HepG2 (cell line): ENCODE data around the gene TRMU. TPM values are rescaled to one million over a fixed set of nuclear protein-coding genes. Genes with fewer than 3 reads are reported as not detected.

Experiments used
- ATAC-seq: fragments of 200-7000 bp; cut with Tn5 transposase; 3 replicates; pipeline ENCODE4 v1.9.1; 2020; ENCODE audit warnings: mild to moderate bottlenecking, moderate library complexity
- BruUV-seq: library from RNA; stranded (reverse); fragments of 400-500 nt; replicated peaks from 2 replicates; lab custom pipeline; 2021; lab: Mats Ljungman, UMichigan
- CTCF ChIA-PET: fragments of 300-600 bp; formaldehyde crosslinking; extraction: SDS; loops from one replicate; lab custom pipeline; 2021; ENCODE audit warnings: low total read pairs, inconsistent platforms, low intra/inter-chr PET ratio; lab: Yijun Ruan, JAX
- POLR2A ChIA-PET: fragments of 350-600 bp; sonication (Branson Sonifier 250); formaldehyde crosslinking; loops from one replicate; lab custom pipeline; 2020; ENCODE audit warnings: antibody characterized with exemption, inconsistent platforms; lab: Yijun Ruan, JAX
- DNase-seq: peaks from one replicate; pipeline ENCODE4 v3.0.0-alpha.2; 2015; ENCODE audit warnings: low spot score
- FAIRE-seq: peaks from 3 replicates; lab custom pipeline; 2011; peaks lifted over from hg19 to GRCh38; lab: Jason Lieb, UNC
- H2AFZ ChIP-seq: one replicate; pipeline ENCODE4 v1.6.1; 2011; ENCODE audit warnings: low read length, inconsistent platforms
- H3K27ac ChIP-seq: fragments of 300-600 bp; 3 replicates; pipeline ENCODE4 v1.8.0; 2011; ENCODE audit warnings: mixed run types, mild to moderate bottlenecking, mixed read lengths, low read length, inconsistent platforms; ENCODE audit not compliant: insufficient read depth; ENCODE audit errors: extremely low read length
- H3K27me3 ChIP-seq, 2 experiments: fragments of 200-600 bp in 1 of 2; 2 replicates in 1 of 2; 3 replicates in 1 of 2; pipeline versions ENCODE4 v1.6.0 to v1.8.0; 2011; ENCODE audit warnings: low read length in 2 of 2, mild to moderate bottlenecking in 2 of 2, moderate library complexity in 2 of 2, inconsistent platforms in 1 of 2; ENCODE audit not compliant: insufficient read depth in 2 of 2, control insufficient read depth in 1 of 2
- H3K36me3 ChIP-seq, 2 experiments: fragments of 200-600 bp in 1 of 2; replicated peaks in 1 of 2; 2 replicates in 1 of 2; 3 replicates in 1 of 2; pipeline versions ENCODE4 v1.5.1 to v1.8.0; 2011; ENCODE audit warnings: low read length in 2 of 2, inconsistent platforms in 1 of 2; ENCODE audit not compliant: insufficient read depth in 2 of 2, control insufficient read depth in 1 of 2
- H3K4me1 ChIP-seq: 2 replicates; pipeline ENCODE4 v1.5.1; 2012; ENCODE audit warnings: low read length, inconsistent platforms; ENCODE audit not compliant: insufficient read depth
- H3K4me2 ChIP-seq: 2 replicates; pipeline ENCODE4 v1.6.0; 2011; ENCODE audit warnings: low read depth, low read length, inconsistent platforms
- H3K4me3 ChIP-seq, 3 experiments: fragments of 200-600 bp in 1 of 3; sonication (generic), shearing (Covaris generic) in 1 of 3; replicated peaks in 1 of 3; 2 replicates each; pipeline ENCODE4 v1.5.1; 2011 to 2016; ENCODE audit warnings: low read length in 3 of 3, inconsistent platforms in 2 of 3, low read depth in 2 of 3, mild to moderate bottlenecking in 2 of 3, control low read depth in 1 of 3, mixed read lengths in 1 of 3; ENCODE audit not compliant: insufficient read depth in 1 of 3
- H3K79me2 ChIP-seq: one replicate; pipeline ENCODE4 v1.6.1; 2011; ENCODE audit warnings: low read length, inconsistent platforms; ENCODE audit not compliant: insufficient read depth
- H3K9ac ChIP-seq: 2 replicates; pipeline ENCODE4 v1.6.0; 2011; ENCODE audit warnings: mild to moderate bottlenecking, low read depth, low read length, inconsistent platforms; ENCODE audit not compliant: insufficient read depth
- H3K9me3 ChIP-seq: 2 replicates; pipeline ENCODE4 v1.5.1; 2012; ENCODE audit warnings: mild to moderate bottlenecking, low read length
- H4K20me1 ChIP-seq: 2 replicates; pipeline ENCODE4 v1.6.0; 2011; ENCODE audit warnings: inconsistent platforms, mild to moderate bottlenecking, low read length, moderate library complexity; ENCODE audit not compliant: insufficient read depth
- AGO1 ChIP-seq: fragments of 200-400 bp; formaldehyde crosslinking; IDR thresholded peaks from 2 replicates; pipeline ENCODE4 v1.6.1; 2017; ENCODE audit warnings: mild to moderate bottlenecking, low read depth, low read length, moderate library complexity; ENCODE audit not compliant: poor library complexity, severe bottlenecking
- AGO2 ChIP-seq: fragments of 200-400 bp; formaldehyde crosslinking; optimal IDR thresholded peaks from 2 replicates; pipeline ENCODE3; 2017; ENCODE audit warnings: mild to moderate bottlenecking, low read depth, low read length, moderate library complexity
- RBFOX2 ChIP-seq: fragments of 200-400 bp; formaldehyde crosslinking; IDR thresholded peaks from 2 replicates; pipeline ENCODE4 v1.6.1; 2017; ENCODE audit warnings: low read depth, mild to moderate bottlenecking, low read length
- TCF7 ChIP-seq: sonication (generic); IDR thresholded peaks from 2 replicates; pipeline ENCODE4 v1.6.1; 2016; ENCODE audit warnings: antibody characterized with exemption, low read depth
- ZNF282 ChIP-seq: fragments of 450-650 bp; IDR thresholded peaks from 2 replicates; pipeline ENCODE4 v1.6.1; 2018; ENCODE audit not compliant: partially characterized antibody
- ZNF792 ChIP-seq: IDR thresholded peaks from 2 replicates; pipeline ENCODE4 v1.6.1; 2016
- WGBS: methylation state at CpG from one replicate; pipeline ENCODE4 v1.1.6; 2017; ENCODE audit warnings: low lambda C conversion rate; 5-methylcytosine and 5-hydroxymethylcytosine counted together
- in situ Hi-C: cut with HindIII; loops from 2 replicates; pipeline ENCODE4 v1.10.0; 2017; ENCODE audit warnings: low pct_unique_long_range_greater_than_20kb; ENCODE audit not compliant: extremely low pct_ligation_motif_present
- intact Hi-C: fragments of 100-400 bp; cut with micrococcal nuclease; formaldehyde crosslinking; loops from one replicate; pipeline ENCODE4 v1.10.0; 2022; ENCODE audit not compliant: unreplicated experiment
- polyA plus RNA-seq, 8 experiments: library from polyadenylated mRNA; depleted of rRNA in 3 of 8; stranded (reverse) in 7 of 8; unstranded in 1 of 8; fragments of >200 nt; fragmentation: Illumina TruSeq in 4 of 8; extraction: Trizol in 4 of 8; gene quantifications; 2 replicates each; pipeline versions ENCODE4 v1.2.1 to v1.2.3, GENCODE V29; 2011 to 2016; ENCODE audit warnings: low read depth in 4 of 8, missing spikeins in 1 of 8, mixed read lengths in 1 of 8; ENCODE audit not compliant: insufficient read depth in 1 of 8
- total RNA-seq, 5 experiments: library from RNA; depleted of rRNA; stranded (reverse); fragments of >200 nt; fragmentation: Illumina TruSeq; extraction: Trizol; gene quantifications; 2 replicates each; pipeline ENCODE4 v1.2.3, GENCODE V29; 2016; ENCODE audit warnings: low read depth in 1 of 5
- TF ChIP-seq, protein P1 (sequence below): sonication (generic); formaldehyde crosslinking; conservative IDR thresholded peaks from 2 replicates; pipeline ENCODE4 v1.4.0; 2020; ENCODE audit warnings: missing genetic modification reagents
- TF ChIP-seq, protein P2 (sequence below): sonication (generic); formaldehyde crosslinking; conservative IDR thresholded peaks from 2 replicates; pipeline ENCODE4 v1.5.0; 2020; ENCODE audit warnings: missing genetic modification reagents
- TF ChIP-seq, protein P3 (sequence below): sonication (generic); formaldehyde crosslinking; conservative IDR thresholded peaks from 2 replicates; pipeline ENCODE4 v1.8.1; 2023; ENCODE audit warnings: missing genetic modification reagents
- TF ChIP-seq, protein P4 (sequence below): sonication (generic); formaldehyde crosslinking; IDR thresholded peaks from 2 replicates; pipeline ENCODE4 v1.5.0; 2020; ENCODE audit warnings: missing genetic modification reagents

The TRMU gene
- total and polyA plus RNA-seq, 2 of the 13 experiments (the other 11 are each of a cell fraction or from before 2014, with no cell fraction given): 31.0 to 50.2 TPM

DNA sequence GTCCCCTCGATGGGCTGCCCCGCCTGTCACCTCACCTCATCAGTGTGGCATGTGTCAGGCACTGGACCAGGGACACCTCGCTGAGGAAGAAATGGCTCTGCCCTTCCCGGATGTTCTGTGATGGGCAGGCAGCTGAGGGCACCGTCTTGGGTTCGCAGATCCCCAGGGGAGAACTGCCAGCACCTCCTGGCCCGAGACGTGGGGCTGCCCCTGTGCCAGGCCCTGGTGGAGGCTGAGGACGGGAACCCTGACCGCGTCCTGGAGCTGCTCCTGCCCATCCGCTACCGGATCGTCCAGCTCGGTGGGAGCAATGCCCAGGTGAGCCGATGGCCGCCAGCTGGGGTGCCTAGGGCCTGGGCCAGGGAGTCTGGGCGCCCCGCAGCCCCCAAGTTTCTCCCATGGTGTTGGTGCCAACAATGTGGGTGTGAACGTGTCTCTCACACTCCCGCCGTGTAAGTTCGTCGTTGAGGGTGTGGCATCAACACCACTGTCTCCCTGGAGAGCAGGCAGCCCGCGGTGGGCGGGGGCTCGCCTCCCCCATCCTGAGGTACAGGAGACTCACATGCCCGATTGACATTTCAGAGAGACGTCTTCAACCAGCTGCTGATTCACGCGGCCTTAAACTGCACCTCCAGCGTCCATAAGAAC lies 46.1 kb upstream of the TRMU start:
- POLR2A ChIA-PET: interaction anchor here (1.1 to 4.2 kb wide), 3 partner anchors 9 to 21 kb away, joined by 3 to 33 read pairs (median 9); partner anchors contain the start of gene TTC38
- no peaks in the 10 kb centered on the region for H3K27me3 ChIP-seq
- in situ Hi-C loops (no loop called here), intact Hi-C loops (no loop called here)
- H3K4me2 ChIP-seq: no peak overlapping the region
- no peak overlapping the region for H3K9ac ChIP-seq
- no peak overlapping the region for H2AFZ ChIP-seq
- no peaks in the 10 kb centered on the region for H3K9me3 ChIP-seq
- CTCF ChIA-PET: no interaction called here
- DNase-seq (no peak), ATAC-seq (no peak; the same call in 2 of the 3 replicates), FAIRE-seq (no peak)
- H3K27ac ChIP-seq: no peak overlapping the region
- TF ChIP-seq, protein P1, sequence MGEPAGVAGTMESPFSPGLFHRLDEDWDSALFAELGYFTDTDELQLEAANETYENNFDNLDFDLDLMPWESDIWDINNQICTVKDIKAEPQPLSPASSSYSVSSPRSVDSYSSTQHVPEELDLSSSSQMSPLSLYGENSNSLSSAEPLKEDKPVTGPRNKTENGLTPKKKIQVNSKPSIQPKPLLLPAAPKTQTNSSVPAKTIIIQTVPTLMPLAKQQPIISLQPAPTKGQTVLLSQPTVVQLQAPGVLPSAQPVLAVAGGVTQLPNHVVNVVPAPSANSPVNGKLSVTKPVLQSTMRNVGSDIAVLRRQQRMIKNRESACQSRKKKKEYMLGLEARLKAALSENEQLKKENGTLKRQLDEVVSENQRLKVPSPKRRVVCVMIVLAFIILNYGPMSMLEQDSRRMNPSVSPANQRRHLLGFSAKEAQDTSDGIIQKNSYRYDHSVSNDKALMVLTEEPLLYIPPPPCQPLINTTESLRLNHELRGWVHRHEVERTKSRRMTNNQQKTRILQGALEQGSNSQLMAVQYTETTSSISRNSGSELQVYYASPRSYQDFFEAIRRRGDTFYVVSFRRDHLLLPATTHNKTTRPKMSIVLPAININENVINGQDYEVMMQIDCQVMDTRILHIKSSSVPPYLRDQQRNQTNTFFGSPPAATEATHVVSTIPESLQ (CRISPR knock-in tag): no peak
- TF ChIP-seq ZNF282 (no peak), AGO1 (peak; percentile 23), RBFOX2 (peak; percentile 79), ZNF792 (CRISPR knock-in tag) (no peak), TCF7 (no peak), AGO2 (peak; percentile 96)
- TF ChIP-seq, protein P2, sequence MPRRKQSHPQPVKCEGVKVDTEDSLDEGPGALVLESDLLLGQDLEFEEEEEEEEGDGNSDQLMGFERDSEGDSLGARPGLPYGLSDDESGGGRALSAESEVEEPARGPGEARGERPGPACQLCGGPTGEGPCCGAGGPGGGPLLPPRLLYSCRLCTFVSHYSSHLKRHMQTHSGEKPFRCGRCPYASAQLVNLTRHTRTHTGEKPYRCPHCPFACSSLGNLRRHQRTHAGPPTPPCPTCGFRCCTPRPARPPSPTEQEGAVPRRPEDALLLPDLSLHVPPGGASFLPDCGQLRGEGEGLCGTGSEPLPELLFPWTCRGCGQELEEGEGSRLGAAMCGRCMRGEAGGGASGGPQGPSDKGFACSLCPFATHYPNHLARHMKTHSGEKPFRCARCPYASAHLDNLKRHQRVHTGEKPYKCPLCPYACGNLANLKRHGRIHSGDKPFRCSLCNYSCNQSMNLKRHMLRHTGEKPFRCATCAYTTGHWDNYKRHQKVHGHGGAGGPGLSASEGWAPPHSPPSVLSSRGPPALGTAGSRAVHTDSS: no peak
- TF ChIP-seq, protein P3, sequence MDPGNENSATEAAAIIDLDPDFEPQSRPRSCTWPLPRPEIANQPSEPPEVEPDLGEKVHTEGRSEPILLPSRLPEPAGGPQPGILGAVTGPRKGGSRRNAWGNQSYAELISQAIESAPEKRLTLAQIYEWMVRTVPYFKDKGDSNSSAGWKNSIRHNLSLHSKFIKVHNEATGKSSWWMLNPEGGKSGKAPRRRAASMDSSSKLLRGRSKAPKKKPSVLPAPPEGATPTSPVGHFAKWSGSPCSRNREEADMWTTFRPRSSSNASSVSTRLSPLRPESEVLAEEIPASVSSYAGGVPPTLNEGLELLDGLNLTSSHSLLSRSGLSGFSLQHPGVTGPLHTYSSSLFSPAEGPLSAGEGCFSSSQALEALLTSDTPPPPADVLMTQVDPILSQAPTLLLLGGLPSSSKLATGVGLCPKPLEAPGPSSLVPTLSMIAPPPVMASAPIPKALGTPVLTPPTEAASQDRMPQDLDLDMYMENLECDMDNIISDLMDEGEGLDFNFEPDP (CRISPR knock-in tag): 0 out of 2 replicates have a peak, but pooled peaks have one; percentile 61
- TF ChIP-seq, protein P4, sequence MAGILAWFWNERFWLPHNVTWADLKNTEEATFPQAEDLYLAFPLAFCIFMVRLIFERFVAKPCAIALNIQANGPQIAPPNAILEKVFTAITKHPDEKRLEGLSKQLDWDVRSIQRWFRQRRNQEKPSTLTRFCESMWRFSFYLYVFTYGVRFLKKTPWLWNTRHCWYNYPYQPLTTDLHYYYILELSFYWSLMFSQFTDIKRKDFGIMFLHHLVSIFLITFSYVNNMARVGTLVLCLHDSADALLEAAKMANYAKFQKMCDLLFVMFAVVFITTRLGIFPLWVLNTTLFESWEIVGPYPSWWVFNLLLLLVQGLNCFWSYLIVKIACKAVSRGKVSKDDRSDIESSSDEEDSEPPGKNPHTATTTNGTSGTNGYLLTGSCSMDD (CRISPR knock-in tag): no peak
- H3K4me1 ChIP-seq: no peaks in the 10 kb centered on the region
- H3K4me3 ChIP-seq: no peak overlapping the region
- H3K36me3 ChIP-seq: peaks cover 43 to 76% of the 10 kb centered on the region in 2 experiments
- BruUV-seq: no TSS peak
- no peaks in the 10 kb centered on the region for H3K79me2 ChIP-seq
- WGBS: 97% methylated on average over 14 of the region's 33 CpGs
- no peaks in the 10 kb centered on the region for H4K20me1 ChIP-seq
